T-helper 17 cell (primary cell): ENCODE data around the gene MSI2. TPM values are rescaled to one million over a fixed set of nuclear protein-coding genes. Genes with fewer than 3 reads are reported as not detected.
A peak's percentile ranks its signal among the peaks of the same experiment; 100 is the strongest.

Source experiments
- ATAC-seq: fragments of 150-1000 bp; cut with Tn5 transposase; 2 replicates; pipeline ENCODE4 v1.10.0; 2021; ENCODE audit warnings: mild to moderate bottlenecking, moderate library complexity
- DNase-seq, 3 donors: peaks; one replicate each; pipeline versions ENCODE4 v3.0.0 to v3.0.0-alpha.2; 2020 to 2021
- H3K9me3 ChIP-seq: one replicate; pipeline ENCODE4 v1.7.0; 2013; ENCODE audit warnings: low read length, mild to moderate bottlenecking; ENCODE audit not compliant: control insufficient read depth, poor library complexity, severe bottlenecking
- H3K27ac Mint-ChIP-seq: one replicate; pipeline ENCODE4 v1.8.0; 2022; ENCODE audit warnings: mild to moderate bottlenecking, moderate library complexity, mixed read lengths
- H3K27me3 Mint-ChIP-seq: one replicate; pipeline ENCODE4 v1.8.0; 2022; ENCODE audit warnings: mixed read lengths
- H3K36me3 Mint-ChIP-seq: one replicate; pipeline ENCODE4 v1.8.0; 2022; ENCODE audit warnings: low read depth, mixed read lengths
- H3K4me1 Mint-ChIP-seq: one replicate; pipeline ENCODE4 v1.8.0; 2022; ENCODE audit warnings: mild to moderate bottlenecking, mixed read lengths
- H3K4me3 Mint-ChIP-seq: one replicate; pipeline ENCODE4 v1.8.0; 2022; ENCODE audit warnings: mild to moderate bottlenecking, moderate library complexity, mixed read lengths
- total RNA-seq, 4 donors: library from RNA in 2 of 4; stranded (reverse) in 2 of 4; gene quantifications; one replicate each; pipeline ENCODE4 v1.2.3 and lab custom pipeline; 2022 to 2026

The MSI2 gene
- total RNA-seq, 2 donors from 2014 or later, result 148 to 151 TPM

- ATAC-seq, result no peak
- H3K36me3 Mint-ChIP-seq, result no peaks in the 10 kb centered on the region
- H3K9me3 ChIP-seq, result no peaks in the 10 kb centered on the region
- peaks cover 21% of the 10 kb centered on the region for H3K4me1 Mint-ChIP-seq
- no peak overlapping the region for H3K27ac Mint-ChIP-seq
- DNase-seq, result no peak
- H3K27me3 Mint-ChIP-seq, result no peaks in the 10 kb centered on the region
- no peak overlapping the region for H3K4me3 Mint-ChIP-seq
Measured at GRCh38 chr17:57536289-57536688, 280.0 kb downstream of the MSI2 start.

GRCh38 chr17:57536789-57537523 lies 280.6 kb downstream of the MSI2 start:
- H3K4me1 Mint-ChIP-seq, result peaks cover 17% of the 10 kb centered on the region
- H3K4me3 Mint-ChIP-seq, result peak overlapping the region; percentile 41
- peak overlapping the region; percentile 19 for H3K27ac Mint-ChIP-seq
- no peaks in the 10 kb centered on the region for H3K36me3 Mint-ChIP-seq
- DNase-seq, result no peak
- no peak for ATAC-seq
- H3K9me3 ChIP-seq, result no peaks in the 10 kb centered on the region
- no peaks in the 10 kb centered on the region for H3K27me3 Mint-ChIP-seq

GRCh38 chr17:57537524-57538410 lies 281.4 kb downstream of the MSI2 start:
- DNase-seq (no peak), ATAC-seq (no peak)
- Mint-ChIP-seq H3K27me3 (no peaks in the 10 kb centered on the region), H3K4me1 (peaks cover 18% of the 10 kb centered on the region), H3K4me3 (peak overlapping the region; percentile 43), H3K36me3 (peaks cover under 1% of the 10 kb centered on the region), H3K27ac (peak overlapping the region; percentile 19)
- no peaks in the 10 kb centered on the region for H3K9me3 ChIP-seq

GRCh38 chr17:57538736-57539456 lies 282.6 kb downstream of the MSI2 start:
- no peaks in the 10 kb centered on the region for H3K27me3 Mint-ChIP-seq
- H3K9me3 ChIP-seq, result no peaks in the 10 kb centered on the region
- peak overlapping the region; percentile 19 for H3K27ac Mint-ChIP-seq
- H3K4me1 Mint-ChIP-seq, result peaks cover 23% of the 10 kb centered on the region
- ATAC-seq (no peak), DNase-seq (no peak)
- H3K36me3 Mint-ChIP-seq, result peaks cover 2% of the 10 kb centered on the region
- H3K4me3 Mint-ChIP-seq, result peak overlapping the region; percentile 43

GRCh38 chr17:57539529-57540301 lies 283.4 kb downstream of the MSI2 start:
- no peak for ATAC-seq
- Mint-ChIP-seq H3K36me3 (peaks cover 2% of the 10 kb centered on the region), H3K27me3 (no peaks in the 10 kb centered on the region), H3K27ac (no peak overlapping the region), H3K4me1 (peaks cover 26% of the 10 kb centered on the region), H3K4me3 (no peak overlapping the region)
- no peaks in the 10 kb centered on the region for H3K9me3 ChIP-seq
- DNase-seq, result no peak

- no peak for DNase-seq
- Mint-ChIP-seq H3K4me3 (no peak overlapping the region), H3K36me3 (peaks cover 2% of the 10 kb centered on the region), H3K4me1 (peaks cover 27% of the 10 kb centered on the region), H3K27me3 (no peaks in the 10 kb centered on the region), H3K27ac (peak overlapping the region; percentile 70)
- no peaks in the 10 kb centered on the region for H3K9me3 ChIP-seq
- ATAC-seq, result no peak
Measured at GRCh38 chr17:57540596-57540995, 284.3 kb downstream of the MSI2 start.

GRCh38 chr17:57541049-57541448 lies 284.7 kb downstream of the MSI2 start:
- Mint-ChIP-seq H3K4me1 (peaks cover 28% of the 10 kb centered on the region), H3K27ac (peak overlapping the region; percentile 70), H3K4me3 (no peak overlapping the region), H3K27me3 (no peaks in the 10 kb centered on the region), H3K36me3 (peaks cover 2% of the 10 kb centered on the region)
- no peak for DNase-seq
- H3K9me3 ChIP-seq, result no peaks in the 10 kb centered on the region
- no peak for ATAC-seq

GRCh38 chr17:57541472-57542394 lies 285.4 kb downstream of the MSI2 start:
- H3K27ac Mint-ChIP-seq, result no peak overlapping the region

GRCh38 chr17:57542510-57542909 lies 286.2 kb downstream of the MSI2 start:
- ATAC-seq, result no peak
- H3K27ac Mint-ChIP-seq, result no peak overlapping the region
- no peak overlapping the region for H3K4me3 Mint-ChIP-seq
- peaks cover 2% of the 10 kb centered on the region for H3K36me3 Mint-ChIP-seq
- peaks cover 33% of the 10 kb centered on the region for H3K4me1 Mint-ChIP-seq
- DNase-seq, result no peak
- no peaks in the 10 kb centered on the region for H3K27me3 Mint-ChIP-seq
- H3K9me3 ChIP-seq, result no peaks in the 10 kb centered on the region

More at GRCh38 chr17:57541472-57542394, 285.4 kb downstream of the MSI2 start:
- Mint-ChIP-seq H3K27me3 (no peaks in the 10 kb centered on the region), H3K4me1 (peaks cover 28% of the 10 kb centered on the region), H3K36me3 (peaks cover 2% of the 10 kb centered on the region), H3K4me3 (no peak overlapping the region)
- DNase-seq (no peak), ATAC-seq (no peak)
- H3K9me3 ChIP-seq, result no peaks in the 10 kb centered on the region

GRCh38 chr17:57543230-57543629 lies 286.9 kb downstream of the MSI2 start:
- ATAC-seq, result no peak
- Mint-ChIP-seq H3K4me1 (peaks cover 30% of the 10 kb centered on the region), H3K4me3 (no peak overlapping the region), H3K27me3 (no peaks in the 10 kb centered on the region), H3K36me3 (peaks cover 2% of the 10 kb centered on the region), H3K27ac (peak overlapping the region; percentile 21)
- no peaks in the 10 kb centered on the region for H3K9me3 ChIP-seq
- no peak for DNase-seq

GRCh38 chr17:57544401-57544800 lies 288.1 kb downstream of the MSI2 start:
- H3K4me1 Mint-ChIP-seq, result peaks cover 34% of the 10 kb centered on the region
- H3K36me3 Mint-ChIP-seq, result peaks cover 2% of the 10 kb centered on the region
- no peak overlapping the region for H3K4me3 Mint-ChIP-seq
- H3K27ac Mint-ChIP-seq, result no peak overlapping the region
- DNase-seq (no peak), ATAC-seq (no peak)
- no peaks in the 10 kb centered on the region for H3K27me3 Mint-ChIP-seq
- H3K9me3 ChIP-seq, result no peaks in the 10 kb centered on the region
